K562 (cell line): Measurements from ENCODE around the gene CCDC192. TPM values are rescaled to one million over a fixed set of nuclear protein-coding genes. Genes with fewer than 3 reads are reported as not detected.

ENCODE experiments used
- ATAC-seq: fragments of 200-7000 bp; cut with Tn5 transposase; 3 replicates; pipeline ENCODE4 v1.9.1; 2020; ENCODE audit warnings: moderate library complexity
- BruUV-seq: library from RNA; stranded (reverse); fragments of 400-500 nt; replicated peaks from 2 replicates; lab custom pipeline; 2021; lab: Mats Ljungman, UMichigan
- CTCF ChIA-PET: fragments of 300-600 bp; formaldehyde crosslinking; extraction: SDS; loops from one replicate; lab custom pipeline; 2021; ENCODE audit warnings: low intra/inter-chr PET ratio; lab: Yijun Ruan, JAX
- POLR2A ChIA-PET: fragments of 300-600, 350-650 bp; sonication (Branson Sonifier 250); formaldehyde crosslinking; extraction: SDS; loops from one replicate; lab custom pipeline; 2021; ENCODE audit warnings: antibody characterized with exemption, inconsistent platforms; lab: Yijun Ruan, JAX
- DNase-seq, 4 experiments: peaks; one replicate each; pipeline versions ENCODE4 v3.0.0 to v3.0.0-alpha.2; 2011 to 2018; ENCODE audit warnings: low spot score in 3 of 4, mixed read lengths in 3 of 4; ENCODE audit errors: extremely low read depth in 1 of 4
- FAIRE-seq: peaks from 2 replicates; lab custom pipeline; 2011; peaks lifted over from hg19 to GRCh38; lab: Jason Lieb, UNC
- H2AFZ ChIP-seq: 2 replicates; pipeline ENCODE4 v1.6.0; 2011; ENCODE audit warnings: low read depth, low read length, control low read depth, inconsistent platforms
- H3K27ac ChIP-seq: fragments of 200-600 bp; 3 replicates; pipeline ENCODE4 v1.8.0; 2011; ENCODE audit warnings: low read depth, mild to moderate bottlenecking, control low read depth, inconsistent platforms, low read length, moderate library complexity, mixed read lengths; ENCODE audit errors: extremely low read depth
- H3K27me3 ChIP-seq, 2 experiments: fragments of 300-600 bp in 1 of 2; 2 replicates in 1 of 2; 3 replicates in 1 of 2; pipeline versions ENCODE4 v1.6.0 to v1.8.0; 2011; ENCODE audit warnings: inconsistent platforms in 2 of 2, low read length in 2 of 2, mild to moderate bottlenecking in 1 of 2, mixed read lengths in 1 of 2, moderate library complexity in 1 of 2; ENCODE audit not compliant: control insufficient read depth in 2 of 2, insufficient read depth in 2 of 2
- H3K36me3 ChIP-seq: fragments of 300-600 bp; 3 replicates; pipeline ENCODE4 v1.8.0; 2011; ENCODE audit warnings: mild to moderate bottlenecking, low read length, inconsistent platforms; ENCODE audit not compliant: control insufficient read depth, insufficient read depth
- H3K4me1 ChIP-seq, 2 experiments: fragments of 200-600 bp in 1 of 2; replicated peaks in 1 of 2; 2 replicates in 1 of 2; 3 replicates in 1 of 2; pipeline versions ENCODE4 v1.5.1 to v1.8.0; 2011; ENCODE audit warnings: inconsistent platforms in 2 of 2, low read length in 2 of 2, mild to moderate bottlenecking in 1 of 2, mixed read lengths in 1 of 2, moderate library complexity in 1 of 2; ENCODE audit not compliant: control insufficient read depth in 2 of 2, insufficient read depth in 2 of 2
- H3K4me2 ChIP-seq: 2 replicates; pipeline ENCODE4 v1.6.1; 2011; ENCODE audit warnings: low read length, control low read depth, inconsistent platforms, mixed read lengths; ENCODE audit not compliant: insufficient read depth
- H3K4me3 ChIP-seq: fragments of 200-600 bp; sonication (generic), shearing (Covaris generic); 2 replicates; pipeline ENCODE4 v1.5.1; 2016; ENCODE audit warnings: control low read depth, inconsistent platforms
- H3K79me2 ChIP-seq: fragments of 200-600 bp; 3 replicates; pipeline ENCODE4 v1.8.0; 2011; ENCODE audit warnings: low read length, inconsistent platforms; ENCODE audit not compliant: control insufficient read depth, insufficient read depth
- H3K9ac ChIP-seq, 2 experiments: 2 replicates each; pipeline versions ENCODE4 v1.6.0 to v1.6.1; 2011; ENCODE audit warnings: low read depth in 2 of 2, low read length in 2 of 2, control low read depth in 1 of 2, inconsistent platforms in 1 of 2, mild to moderate bottlenecking in 1 of 2, mixed read lengths in 1 of 2; ENCODE audit not compliant: insufficient read depth in 1 of 2
- H3K9me1 ChIP-seq: one replicate; pipeline ENCODE4 v1.6.0; 2011; ENCODE audit warnings: inconsistent platforms, mild to moderate bottlenecking, low read length, moderate library complexity; ENCODE audit not compliant: control insufficient read depth, insufficient read depth
- H3K9me3 ChIP-seq: replicated peaks from 2 replicates; pipeline ENCODE4 v1.5.1; 2011; ENCODE audit warnings: low read depth, low read length, inconsistent platforms; ENCODE audit not compliant: control insufficient read depth, insufficient read depth
- H4K20me1 ChIP-seq: replicated peaks from 2 replicates; pipeline ENCODE4 v1.6.1; 2011; ENCODE audit warnings: low read length, inconsistent platforms, mixed read lengths; ENCODE audit not compliant: control insufficient read depth, insufficient read depth
- E2F1 ChIP-seq: sonication (generic); formaldehyde crosslinking; IDR thresholded peaks from 2 replicates; pipeline ENCODE4 v1.8.1; 2023; ENCODE audit warnings: mild to moderate bottlenecking, missing genetic modification reagents, moderate library complexity
- EHMT2 ChIP-seq: fragments of 450-650 bp; IDR thresholded peaks from 2 replicates; pipeline ENCODE4 v1.6.1; 2018; ENCODE audit warnings: antibody characterized with exemption
- ETV6 ChIP-seq, 3 experiments: fragments of 150-350 bp in 1 of 3; sonication (generic) in 1 of 3; formaldehyde crosslinking in 1 of 3; IDR thresholded peaks; 2 replicates each; pipeline versions ENCODE4 v1.6.1 to v1.8.0; 2014 to 2022; ENCODE audit warnings: borderline replicate concordance in 2 of 3, low read depth in 2 of 3, antibody characterized with exemption in 1 of 3, low read length in 1 of 3, mild to moderate bottlenecking in 1 of 3, missing genetic modification reagents in 1 of 3
- MBD1 ChIP-seq: fragments of 250-450 bp; sonication (Bioruptor Pico); IDR thresholded peaks from 2 replicates; pipeline ENCODE4 v1.8.0; 2022; ENCODE audit warnings: inconsistent platforms
- MCM5 ChIP-seq: fragments of 450-650 bp; IDR thresholded peaks from 2 replicates; pipeline ENCODE4 v1.6.1; 2016; ENCODE audit warnings: low read depth
- NBN ChIP-seq: fragments of 450-650 bp; IDR thresholded peaks from 2 replicates; pipeline ENCODE4 v1.6.1; 2016; ENCODE audit warnings: low read depth, mild to moderate bottlenecking
- NR3C1 ChIP-seq: sonication (generic); formaldehyde crosslinking; IDR thresholded peaks from 2 replicates; pipeline ENCODE4 v1.8.1; 2022; ENCODE audit warnings: missing genetic modification reagents
- SFPQ ChIP-seq: fragments of 200-400 bp; formaldehyde crosslinking; IDR thresholded peaks from 2 replicates; pipeline ENCODE4 v1.6.1; 2017; ENCODE audit warnings: mild to moderate bottlenecking, low read depth, low read length, moderate library complexity
- TEAD1 ChIP-seq, 2 experiments: fragments of 450-650 bp in 1 of 2; sonication (generic) in 1 of 2; formaldehyde crosslinking; IDR thresholded peaks; 2 replicates each; pipeline versions ENCODE4 v1.4.0 to v1.8.0; 2020 to 2022; ENCODE audit warnings: mild to moderate bottlenecking in 2 of 2, missing genetic modification reagents in 1 of 2
- TEAD2 ChIP-seq: fragments of 450-650 bp; IDR thresholded peaks from 2 replicates; pipeline ENCODE4 v1.6.1; 2016; ENCODE audit warnings: missing genetic modification characterization, control low read depth, missing compliant biosample characterization
- ZBTB43 ChIP-seq: sonication (generic); formaldehyde crosslinking; IDR thresholded peaks from 2 replicates; pipeline ENCODE4 v1.8.0; 2023; ENCODE audit warnings: mild to moderate bottlenecking, missing genetic modification reagents
- ZC3H11A ChIP-seq: IDR thresholded peaks from 2 replicates; pipeline ENCODE4 v1.6.1; 2012; ENCODE audit warnings: low read depth, low read length, improper control_type of control experiment
- ZFP91 ChIP-seq: sonication (generic); formaldehyde crosslinking; IDR thresholded peaks from 2 replicates; pipeline ENCODE4 v1.8.0; 2022; ENCODE audit warnings: mild to moderate bottlenecking, missing genetic modification reagents
- WGBS: fragments of 100-300 bp; shearing (Covaris generic); methylation state at CpG from one replicate; pipeline ENCODE4 v1.1.6; 2016; ENCODE audit warnings: low coverage, mixed read lengths; ENCODE audit not compliant: insufficient coverage; ENCODE audit errors: missing lambda C conversion rate; 5-methylcytosine and 5-hydroxymethylcytosine counted together
- in situ Hi-C: fragments of 300-500 bp; cut with MboI; formaldehyde crosslinking; loops from 4 replicates; pipeline ENCODE4 v1.15.0; 2018; ENCODE audit warnings: inconsistent platforms, mixed read lengths
- intact Hi-C: fragments of 100-400 bp; cut with micrococcal nuclease; formaldehyde crosslinking; loops from 2 replicates; pipeline ENCODE4 v1.14.2; 2022
- polyA plus RNA-seq, 8 experiments: library from polyadenylated mRNA; depleted of rRNA in 4 of 8; stranded (reverse) in 5 of 8; unstranded in 3 of 8; fragments of >200 nt; fragmentation: Nextera tagmentation in 2 of 8; fragmentation: Illumina TruSeq in 1 of 8; extraction: Ambion mirVana in 2 of 8; extraction: Trizol in 1 of 8; gene quantifications; 2 replicates each; pipeline versions ENCODE4 v1.2.1 to v1.2.3, GENCODE V29; 2011 to 2014; ENCODE audit warnings: inconsistent platforms in 1 of 8, missing spikeins in 1 of 8
- total RNA-seq, 7 experiments: library from RNA; depleted of rRNA in 6 of 7; stranded (reverse); fragments of >200 nt in 6 of 7; fragmentation: Illumina TruSeq in 2 of 7; extraction: Trizol in 2 of 7; gene quantifications; 2 replicates each; pipeline versions ENCODE4 v1.2.1 to v1.2.3, GENCODE V29; 2011 to 2021; ENCODE audit warnings: low replicate concordance in 1 of 7

The CCDC192 gene
- total and polyA plus RNA-seq, 9 of the 15 experiments (the other 6 are each of a cell fraction or from before 2014, with no cell fraction given) = 0.21 to 0.66 (median 0.38) TPM; not detected in 2

GRCh38 chr5:127871503-127872153, 168.4 kb downstream of the CCDC192 start:
- H3K27me3 ChIP-seq = peaks cover 0 to 4% of the 10 kb centered on the region in 2 experiments; a peak in 1 of 5 replicates
- DNase-seq (no peak), FAIRE-seq (no peak), ATAC-seq (no peak)
- H3K36me3 ChIP-seq = no peaks in the 10 kb centered on the region
- no peak overlapping the region for H2AFZ ChIP-seq
- CTCF ChIA-PET = no interaction called here
- no peaks in the 10 kb centered on the region for H3K9me1 ChIP-seq
- H3K4me3 ChIP-seq = no peak overlapping the region
- in situ Hi-C loops (loop anchor here (10.0 to 25.0 kb wide), 2 partner anchors 333 to 1891 kb away; no protein-coding TSS in a partner anchor), intact Hi-C loops (loop anchor here (10.0 kb wide), 1 partner anchor 307 kb away; no protein-coding TSS in a partner anchor)
- no peaks in the 10 kb centered on the region for H3K4me1 ChIP-seq
- H4K20me1 ChIP-seq = no peaks in the 10 kb centered on the region
- no TSS peak for BruUV-seq
- H3K79me2 ChIP-seq = no peaks in the 10 kb centered on the region
- H3K9me3 ChIP-seq = no peaks in the 10 kb centered on the region
- no peak overlapping the region for H3K27ac ChIP-seq
- no peak overlapping the region for H3K4me2 ChIP-seq
- 3% methylated on average over 8 of the region's 8 CpGs for WGBS
- POLR2A ChIA-PET = interaction anchor here (0.8 to 1.1 kb wide), 2 partner anchors 30 to 337 kb away, joined by 3 to 6 read pairs; no protein-coding TSS in a partner anchor
- no peak overlapping the region for H3K9ac ChIP-seq
- TF ChIP-seq ZFP91 (CRISPR knock-in tag) (no peak), EHMT2 (no peak), MCM5 (no peak), ZBTB43 (CRISPR knock-in tag) (no peak), SFPQ (no peak), NBN (no peak), TEAD2 (tag) (no peak), E2F1 (CRISPR knock-in tag) (no peak), MBD1 (CRISPR knock-in tag) (no peak), ZC3H11A (no peak), NR3C1 (CRISPR knock-in tag) (no peak), TEAD1 (CRISPR knock-in tag; IDR thresholded peaks at IDR 0.05) (no peak), ETV6 (IDR thresholded peaks at IDR 0.05; ENCODE audit: borderline replicate concordance in 1 of 2, low read depth in 2 of 2, low read length in 1 of 2) (no peak), ETV6 (CRISPR knock-in tag; IDR thresholded peaks at IDR 0.05; ENCODE audit: borderline replicate concordance) (no peak)
